Inflammatory macrophage (primary cell): Measurements from ENCODE around the gene PSD2.

Experiments
- DNase-seq, 2 donors: peaks; one replicate each; pipeline ENCODE4 v3.0.0-alpha.2; 2020 to 2022

Gene PSD2

DNA sequence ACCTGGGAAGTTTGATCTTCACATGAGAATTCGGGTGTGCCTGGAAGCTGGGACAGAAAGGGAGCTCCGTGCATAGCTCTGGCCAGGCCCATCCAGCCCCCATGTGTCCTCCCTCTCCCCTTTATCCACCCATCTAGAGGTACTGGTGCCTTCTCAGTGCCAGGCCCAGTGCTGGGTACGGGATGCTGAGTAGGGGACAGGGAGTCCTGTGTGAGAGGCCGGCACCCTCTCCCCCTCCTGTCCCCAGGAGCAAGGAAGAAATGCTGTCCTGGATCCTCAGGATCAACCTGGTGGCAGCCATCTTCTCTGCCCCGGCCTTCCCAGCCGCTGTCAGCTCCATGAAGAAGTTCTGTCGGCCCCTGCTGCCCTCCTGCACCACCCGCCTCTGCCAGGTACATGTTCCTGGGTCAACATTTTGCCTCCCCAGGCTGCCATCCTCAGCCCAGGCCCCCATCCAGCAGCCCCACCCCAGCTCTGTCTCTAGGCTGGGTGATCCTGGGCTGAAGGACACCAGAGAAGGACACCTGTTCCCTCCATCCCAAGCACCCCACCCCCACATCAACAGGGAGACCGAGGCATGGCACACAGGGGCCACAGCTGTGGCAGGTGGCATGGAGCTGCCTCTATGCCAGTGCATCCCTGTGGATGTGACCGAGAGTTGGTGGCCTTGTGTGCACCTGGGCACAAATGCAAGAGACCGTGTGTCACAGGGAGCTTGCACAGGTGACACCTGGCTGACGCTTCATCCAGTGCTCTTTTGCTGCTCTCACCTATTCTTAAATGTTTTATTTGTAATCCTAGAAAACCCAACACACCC lies 43.0 kb downstream of the PSD2 start:
- no peak for DNase-seq

DNA sequence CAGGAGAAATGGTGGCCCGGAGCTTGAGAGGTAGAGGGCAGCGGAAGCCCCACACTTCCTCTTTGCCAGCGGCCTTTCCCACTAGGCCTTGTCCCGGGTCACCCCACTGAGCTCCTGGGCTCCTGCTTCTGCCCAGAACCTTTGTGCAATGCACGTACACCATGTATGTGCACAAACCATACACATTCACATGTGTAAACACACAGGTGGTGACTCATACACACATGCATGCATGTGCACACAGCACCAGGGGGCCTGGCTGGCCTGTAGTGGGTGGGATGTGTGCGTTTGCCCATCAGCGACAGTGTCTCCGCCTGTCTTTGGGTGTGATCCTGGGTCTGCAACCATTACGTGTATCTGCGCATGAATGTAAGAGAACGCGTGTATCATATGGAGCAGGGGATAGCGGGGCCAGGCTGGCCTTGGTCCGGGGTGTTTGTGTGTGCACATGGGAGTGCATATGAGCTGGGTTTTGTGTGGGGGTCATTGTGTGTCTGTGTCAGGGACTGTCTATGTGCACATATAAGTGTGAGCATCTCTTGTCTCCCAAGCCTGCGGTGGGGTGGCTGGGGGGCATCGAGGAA lies 43.7 kb downstream of the PSD2 start:
- no peak for DNase-seq

DNA sequence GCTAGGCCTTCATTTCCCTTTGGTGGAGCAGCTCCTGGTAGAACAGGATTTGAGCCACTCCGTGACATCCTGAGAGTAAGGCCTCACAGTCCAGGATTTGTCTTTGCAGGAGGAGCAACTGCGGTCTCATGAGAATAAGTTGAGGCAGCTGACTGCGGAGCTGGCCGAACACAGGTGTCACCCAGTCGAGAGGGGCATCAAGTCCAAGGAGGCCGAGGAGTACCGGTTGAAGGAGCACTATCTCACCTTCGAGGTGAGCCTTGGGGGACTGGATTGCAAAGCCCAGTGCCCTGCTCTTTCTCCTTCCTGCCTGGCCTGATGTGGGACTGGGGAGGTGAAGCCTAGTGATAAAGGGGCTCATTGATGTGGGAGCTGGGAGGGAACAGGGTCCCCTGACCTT lies 44.3 kb downstream of the PSD2 start:
- DNase-seq: no peak

DNA sequence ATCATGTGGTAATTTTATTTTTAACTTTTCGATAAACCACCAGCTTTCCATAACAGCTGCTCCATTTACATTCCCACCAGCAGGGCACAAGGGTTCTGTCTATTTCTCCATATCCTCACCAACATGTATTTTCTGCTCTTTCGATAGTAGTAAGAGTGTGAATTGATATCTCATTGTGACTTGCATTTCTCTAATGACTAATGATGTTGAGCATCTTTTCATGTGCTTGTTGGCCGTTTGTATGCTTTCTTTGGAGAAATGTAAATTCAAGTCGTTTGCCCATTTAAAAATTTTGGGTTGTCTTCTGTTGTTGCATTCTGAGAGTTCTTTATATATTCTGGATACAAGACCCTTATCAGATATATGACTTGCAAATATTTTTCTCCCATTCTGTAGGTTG lies 45.9 kb downstream of the PSD2 start:
- DNase-seq: no peak

DNA sequence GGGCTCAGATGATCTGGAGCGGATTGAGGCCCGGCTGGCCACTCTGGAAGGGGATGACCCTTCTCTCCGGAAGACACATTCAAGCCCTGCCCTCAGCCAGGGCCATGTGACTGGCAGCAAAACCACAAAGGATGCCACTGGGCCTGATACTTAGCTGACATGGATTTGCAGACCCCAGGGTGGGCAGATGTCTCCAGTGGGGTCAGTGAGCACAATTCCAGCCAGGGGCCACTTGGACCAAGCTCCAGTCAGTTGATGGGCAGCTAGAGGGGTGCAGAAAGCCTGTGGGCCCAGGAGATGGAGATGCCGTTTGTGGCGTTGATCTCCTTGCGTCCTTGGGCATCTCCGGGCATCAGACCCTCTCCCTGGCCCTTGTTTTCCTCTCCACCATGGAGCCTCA lies 46.7 kb downstream of the PSD2 start:
- no peak for DNase-seq

DNA sequence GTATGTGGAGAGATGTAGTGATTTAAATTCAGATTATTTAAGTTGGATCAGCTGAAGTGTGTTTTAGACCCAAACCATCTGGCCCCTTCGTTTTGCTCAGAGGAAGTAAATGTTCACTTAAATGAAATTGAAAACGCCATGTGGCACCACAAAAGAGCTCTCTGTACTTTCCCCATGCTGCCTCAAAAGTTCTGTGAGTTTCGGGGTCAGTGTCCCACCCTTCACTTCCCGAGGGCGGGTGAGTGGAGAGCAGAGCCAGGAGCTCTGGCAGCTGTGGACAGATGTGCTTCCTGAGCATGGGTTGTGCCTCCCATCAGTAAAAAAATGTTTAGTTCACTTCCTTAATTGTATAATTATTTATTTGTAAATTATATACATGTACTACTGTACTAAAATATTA lies 48.4 kb downstream of the PSD2 start:
- no peak for DNase-seq

DNA sequence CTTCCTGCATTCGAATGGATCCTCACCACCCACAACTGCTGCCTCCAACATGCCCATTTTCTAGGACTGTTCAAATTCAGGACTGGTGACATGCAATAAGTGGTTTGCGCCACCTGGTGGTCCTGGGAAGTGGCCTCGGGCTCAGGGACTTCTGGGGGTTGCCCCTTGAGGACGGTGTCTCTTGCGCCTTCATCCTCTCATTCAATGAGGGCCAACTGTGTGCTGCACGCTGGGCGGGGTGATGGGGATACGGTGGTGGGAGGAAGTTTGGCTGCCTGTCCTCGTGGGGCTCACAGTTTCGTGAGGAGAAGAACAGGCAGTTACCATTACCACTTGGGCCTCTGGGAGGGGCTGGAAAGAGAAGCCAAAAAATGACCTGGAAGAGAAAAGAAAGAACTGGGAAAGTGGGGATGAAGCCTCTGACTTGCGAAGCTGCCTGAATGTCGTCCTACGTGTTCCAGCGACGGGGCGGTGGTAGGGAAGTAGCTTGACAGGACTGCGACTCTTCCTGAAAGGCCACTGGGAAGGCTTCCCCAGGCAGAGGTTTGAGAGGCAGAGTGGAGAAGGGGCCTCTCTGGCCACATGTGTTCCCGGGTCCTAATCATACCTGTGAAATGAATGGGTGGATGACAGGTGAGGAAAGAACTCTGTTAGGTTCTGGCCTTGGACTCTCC lies 49.0 kb downstream of the PSD2 start:
- DNase-seq: peak; percentile 65 to 76

DNA sequence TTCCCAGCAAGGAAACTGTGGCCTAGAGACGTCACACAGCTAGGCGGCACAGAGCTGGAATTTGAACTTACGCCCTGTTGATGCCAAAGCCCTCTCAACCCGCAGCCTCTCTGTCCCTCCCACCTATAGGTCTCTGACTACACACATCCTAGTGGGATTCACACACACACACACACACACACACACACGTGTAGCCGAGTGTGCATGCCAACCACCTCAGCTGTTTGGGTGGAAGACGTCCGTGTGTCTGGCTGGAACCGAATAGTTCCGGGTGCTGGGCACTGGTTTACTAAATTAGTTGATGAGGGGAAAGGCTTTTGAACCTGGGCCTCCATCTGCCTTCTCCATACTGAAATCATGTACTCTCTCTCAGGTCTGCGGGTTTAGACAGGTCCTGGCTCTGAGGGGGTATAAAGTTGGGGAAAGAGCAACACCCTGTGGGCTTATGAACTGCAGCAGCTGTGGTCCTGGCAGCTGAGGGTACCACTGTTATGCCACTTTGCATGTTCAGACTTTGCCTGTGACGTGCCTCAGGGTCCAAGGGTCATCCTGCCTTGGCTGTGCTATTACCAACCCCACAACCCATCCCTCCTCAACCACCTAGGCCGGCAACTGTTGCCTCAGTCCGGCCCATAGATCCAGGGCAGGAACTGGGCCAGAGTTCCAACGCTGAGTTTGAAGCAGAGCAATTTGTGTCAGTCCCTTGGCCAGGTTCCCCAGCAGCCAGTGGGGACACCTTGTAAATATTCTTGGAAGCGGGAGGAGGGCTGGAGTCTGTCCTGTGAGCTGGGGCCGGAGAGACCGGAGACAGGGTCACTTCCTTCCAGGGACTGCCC lies 50.5 kb downstream of the PSD2 start:
- no peak for DNase-seq

DNA sequence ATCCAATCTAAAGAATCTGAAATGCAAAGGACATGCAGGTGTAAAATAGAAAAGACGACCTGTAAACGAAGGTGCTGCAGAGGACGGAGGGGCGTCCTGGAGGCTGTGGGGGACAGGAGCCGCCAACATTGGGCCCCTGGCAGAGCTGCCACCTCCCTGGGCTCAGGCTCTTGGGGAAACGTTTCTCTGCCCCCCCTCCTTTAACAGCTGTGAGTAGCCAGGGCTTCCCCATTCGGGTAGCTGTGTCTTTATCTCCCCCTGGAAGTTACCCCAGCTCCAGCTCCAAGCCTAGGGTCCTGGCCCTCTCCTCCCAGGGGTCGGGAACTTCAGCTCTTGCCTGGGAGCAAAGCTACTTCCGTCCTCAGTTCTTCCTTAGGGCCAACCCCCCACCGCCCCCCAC lies 51.5 kb downstream of the PSD2 start:
- DNase-seq: no peak

DNA sequence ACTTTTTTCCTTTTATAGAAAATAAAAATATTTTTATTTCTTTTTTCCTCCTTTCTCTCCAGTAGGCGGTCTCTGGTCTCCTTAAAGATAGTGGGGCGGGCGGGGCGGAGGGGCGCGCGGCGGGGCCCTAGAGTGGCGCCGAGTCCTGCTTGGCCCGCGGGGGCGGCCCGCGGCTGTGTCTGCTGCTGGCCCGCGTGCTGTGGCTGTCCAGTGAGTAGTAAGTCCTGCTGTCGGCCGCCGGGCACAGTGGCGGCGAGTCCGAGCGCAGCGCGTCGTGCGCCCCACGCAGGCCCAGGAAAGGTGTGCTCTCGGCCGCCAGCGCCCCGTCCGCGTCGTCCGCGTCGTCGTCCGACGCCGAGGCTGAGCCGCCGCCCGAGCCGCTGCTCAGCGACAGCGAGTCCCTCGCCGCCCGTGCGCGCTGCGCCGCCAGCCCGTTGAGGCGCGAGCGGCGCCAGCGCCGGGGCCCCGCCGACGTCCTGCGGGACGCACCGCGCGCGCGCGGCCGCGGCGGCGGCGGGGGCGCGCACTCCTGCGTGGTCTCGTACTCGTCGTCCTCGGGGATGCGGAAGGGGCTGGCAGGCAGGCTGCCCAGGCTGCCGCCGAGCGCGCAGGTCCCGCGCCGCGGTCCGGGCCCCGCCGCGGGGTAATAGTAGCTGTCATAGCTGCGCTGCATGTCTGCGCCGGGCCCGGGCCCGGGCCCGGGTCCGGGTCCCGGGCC lies 52.3 kb downstream of the PSD2 start:
- DNase-seq: peak; percentile 54 to 75

DNA sequence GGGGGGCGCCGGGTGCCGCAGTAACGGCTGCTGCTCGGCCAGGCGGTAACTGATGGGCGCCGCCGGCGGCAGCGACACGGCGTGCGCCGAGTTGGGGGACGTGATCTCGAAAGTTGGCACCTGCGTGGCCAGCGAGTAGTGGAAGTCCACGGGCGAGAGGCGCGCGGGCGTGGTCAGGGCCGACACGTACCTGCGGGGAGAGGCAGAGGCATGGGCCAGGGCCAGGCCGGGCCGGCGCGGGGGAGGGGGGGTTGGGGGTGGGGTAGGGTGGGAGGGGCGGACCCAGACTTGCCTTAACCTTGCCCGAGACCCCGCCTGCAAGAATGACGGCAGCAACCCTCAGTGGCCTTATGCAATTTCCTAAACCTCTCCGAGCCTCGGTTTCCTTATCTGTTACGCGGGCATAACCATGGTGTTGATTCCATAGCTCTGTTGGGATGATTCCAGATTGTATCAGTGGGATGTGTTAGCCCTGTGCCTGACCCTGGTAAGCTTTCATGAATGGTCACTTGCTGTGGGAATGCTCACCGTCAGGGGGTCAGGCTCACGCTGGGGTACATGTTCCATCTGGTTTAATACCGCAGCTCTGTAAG lies 53.0 kb downstream of the PSD2 start:
- DNase-seq: no peak

DNA sequence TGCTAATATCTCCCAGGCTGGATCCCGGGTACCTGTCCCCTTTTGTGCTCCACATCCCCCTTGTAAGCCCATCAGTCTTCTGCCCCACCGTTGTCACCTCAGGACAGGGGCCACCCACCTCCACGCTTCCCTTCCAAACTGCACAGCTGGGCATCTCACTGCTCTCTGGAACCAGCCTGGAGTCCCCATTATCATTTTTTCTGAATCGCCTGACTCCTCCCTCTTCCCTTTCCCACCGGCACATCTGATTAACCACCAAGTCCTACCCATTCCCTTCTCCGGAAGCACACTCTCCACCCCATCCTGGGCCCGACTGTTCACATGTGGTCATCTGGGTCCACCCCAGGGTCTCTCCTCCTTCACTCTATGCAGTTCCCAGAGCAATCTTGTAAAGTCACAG lies 53.9 kb downstream of the PSD2 start:
- no peak for DNase-seq

DNA sequence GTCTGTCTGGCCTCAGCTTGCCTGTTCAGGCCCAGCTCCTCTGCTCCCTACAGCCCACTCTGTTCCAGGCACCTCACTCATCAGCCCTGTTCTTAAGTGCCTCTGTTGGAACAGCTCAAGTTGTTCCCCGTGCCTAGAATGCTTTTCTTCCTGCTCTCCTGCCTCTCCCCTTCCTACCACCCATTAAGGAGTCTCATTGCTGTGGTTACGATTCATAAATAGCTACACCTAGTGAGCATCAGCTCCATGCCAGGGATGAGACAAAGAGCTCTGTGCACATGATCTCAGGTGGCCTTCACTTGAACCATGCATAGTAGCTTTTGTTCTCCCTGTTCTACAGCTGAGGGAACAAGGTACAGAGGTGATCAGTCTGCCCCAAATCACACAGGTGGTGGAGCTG lies 54.3 kb downstream of the PSD2 start:
- no peak for DNase-seq

DNA sequence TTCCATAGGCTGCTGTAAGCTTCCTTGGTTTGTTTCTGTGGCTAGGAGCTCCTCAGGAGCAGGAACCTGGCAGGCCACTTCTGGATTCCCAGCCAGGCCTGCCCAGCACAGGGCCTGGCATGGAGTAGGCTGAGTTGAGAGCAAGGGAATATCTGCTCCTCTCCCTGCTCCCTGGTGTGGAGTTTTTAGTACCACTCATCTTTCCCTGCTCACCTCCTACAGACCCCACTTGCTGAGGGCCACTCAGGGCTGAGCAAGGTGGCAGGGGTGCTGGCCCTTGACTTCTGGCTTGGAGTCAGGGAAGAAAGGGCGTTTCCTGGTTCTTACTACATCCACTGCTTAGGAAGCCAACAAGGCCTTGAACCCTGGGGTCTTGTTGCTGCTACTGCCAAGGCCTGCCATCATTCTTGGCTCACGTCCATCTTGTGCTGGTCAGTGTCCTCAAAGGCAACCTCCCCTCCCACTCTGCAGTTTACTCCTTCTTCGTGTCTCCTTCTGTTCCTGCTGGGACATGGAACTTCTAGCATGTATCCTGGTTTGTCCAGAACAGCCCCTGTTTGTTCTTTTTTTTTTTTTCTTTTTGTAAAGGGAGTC lies 54.9 kb downstream of the PSD2 start:
- DNase-seq: no peak

DNA sequence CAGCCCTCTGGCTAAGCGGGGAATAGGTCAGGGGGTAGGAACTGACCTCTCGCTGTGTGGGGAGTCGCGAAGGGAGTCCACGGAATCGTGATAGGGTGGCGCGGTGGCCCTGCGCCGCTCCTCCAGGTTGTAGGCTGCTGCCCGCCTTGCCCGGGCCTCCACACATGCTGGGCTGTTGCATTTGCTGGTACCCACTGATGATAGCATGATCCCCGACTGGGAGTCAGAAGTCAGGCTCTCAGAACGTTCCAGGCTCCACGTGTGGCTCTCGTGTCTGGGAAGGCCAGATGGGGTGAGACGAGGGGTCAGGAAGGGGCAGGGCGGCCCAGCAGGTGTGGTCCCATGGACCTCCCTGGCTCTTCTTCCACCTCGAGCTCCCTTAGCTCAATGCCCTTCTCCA lies 56.0 kb downstream of the PSD2 start:
- DNase-seq: no peak

DNA sequence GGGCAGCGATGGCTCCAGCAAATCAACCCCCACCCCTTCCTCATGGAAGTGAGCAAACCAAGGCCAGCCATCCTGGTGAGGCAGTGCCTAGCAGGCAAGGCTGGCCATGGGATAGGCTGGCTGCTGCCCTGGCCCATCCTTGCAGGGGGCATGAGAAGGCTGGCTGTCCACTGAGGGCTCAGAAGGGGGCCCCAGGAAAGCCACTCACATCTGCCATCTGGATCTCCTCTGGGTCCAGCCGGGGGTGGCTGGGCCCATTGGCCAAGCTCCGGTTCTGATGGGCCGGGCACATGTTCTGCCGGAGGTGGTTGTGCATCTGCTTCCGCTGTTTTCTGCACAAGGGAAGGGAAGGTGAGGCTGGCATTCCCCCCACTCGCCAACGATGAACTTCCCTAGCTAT lies 57.1 kb downstream of the PSD2 start:
- DNase-seq: no peak

DNA sequence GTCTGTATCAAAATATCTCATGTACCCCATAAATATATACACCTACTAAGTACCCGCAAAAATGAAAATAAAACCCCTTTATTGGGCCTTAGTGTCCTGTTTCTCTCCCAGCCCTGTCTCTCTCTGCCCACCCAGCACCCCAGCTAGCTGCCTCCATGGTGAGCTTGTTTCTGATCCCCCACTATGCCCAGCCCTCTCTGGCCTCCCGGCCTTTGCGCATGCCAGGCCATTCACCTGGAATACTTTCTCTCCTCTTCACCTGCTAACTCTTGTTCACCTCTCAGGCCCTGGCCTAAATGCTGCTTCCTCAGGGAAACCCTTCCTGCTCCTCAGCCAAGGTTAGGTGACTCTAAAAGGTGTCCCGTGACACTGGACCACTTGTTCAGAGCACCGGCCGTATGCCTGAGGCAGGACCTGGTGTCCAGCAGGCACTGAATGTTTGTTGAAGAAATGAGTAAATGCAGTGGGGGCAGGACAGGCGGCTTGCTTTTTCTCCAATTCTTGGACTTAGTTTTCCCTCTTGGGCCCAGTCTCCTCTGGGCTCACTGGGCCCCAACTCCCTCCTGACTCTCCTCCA lies 58.5 kb downstream of the PSD2 start:
- DNase-seq: no peak

DNA sequence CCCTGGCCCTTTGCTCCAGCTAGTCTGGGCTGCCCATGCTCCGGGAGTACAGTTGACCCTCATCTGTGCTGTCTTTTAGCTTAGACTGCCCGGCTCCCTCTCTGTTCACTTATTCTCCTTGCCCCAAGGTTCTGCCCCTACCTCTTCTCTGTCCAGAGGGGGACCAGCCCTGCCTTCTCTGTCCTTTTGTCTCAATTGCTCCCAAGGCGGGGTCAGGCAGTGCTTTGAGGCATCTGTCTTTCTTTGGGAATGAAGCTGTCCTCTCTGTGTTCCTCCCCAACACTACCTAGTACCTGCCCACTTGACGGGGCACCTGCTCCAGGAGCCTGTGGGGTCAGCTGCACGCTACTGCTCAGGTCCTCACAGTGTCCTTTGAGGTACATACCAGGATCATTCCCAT lies 59.3 kb downstream of the PSD2 start:
- no peak for DNase-seq

DNA sequence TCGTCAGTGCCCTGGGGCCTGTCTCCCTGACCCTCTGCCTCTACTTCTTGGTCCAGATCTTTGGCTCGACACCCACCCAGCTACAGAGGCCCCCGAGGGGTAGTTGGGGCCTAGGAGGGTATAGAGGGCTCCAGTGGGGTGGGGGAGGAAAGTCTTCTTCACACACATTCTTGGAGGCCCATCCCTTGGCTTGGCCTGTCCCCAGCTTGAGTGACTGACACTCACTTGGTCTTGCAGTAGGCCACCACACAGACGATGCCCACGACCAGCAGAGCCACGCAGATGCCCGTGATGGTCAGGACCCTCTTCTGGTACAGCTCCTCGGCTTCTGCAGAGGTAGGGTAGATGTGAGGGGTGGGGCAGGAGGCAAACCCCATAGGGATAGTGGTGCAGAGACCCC lies 59.8 kb downstream of the PSD2 start:
- DNase-seq: no peak

DNA sequence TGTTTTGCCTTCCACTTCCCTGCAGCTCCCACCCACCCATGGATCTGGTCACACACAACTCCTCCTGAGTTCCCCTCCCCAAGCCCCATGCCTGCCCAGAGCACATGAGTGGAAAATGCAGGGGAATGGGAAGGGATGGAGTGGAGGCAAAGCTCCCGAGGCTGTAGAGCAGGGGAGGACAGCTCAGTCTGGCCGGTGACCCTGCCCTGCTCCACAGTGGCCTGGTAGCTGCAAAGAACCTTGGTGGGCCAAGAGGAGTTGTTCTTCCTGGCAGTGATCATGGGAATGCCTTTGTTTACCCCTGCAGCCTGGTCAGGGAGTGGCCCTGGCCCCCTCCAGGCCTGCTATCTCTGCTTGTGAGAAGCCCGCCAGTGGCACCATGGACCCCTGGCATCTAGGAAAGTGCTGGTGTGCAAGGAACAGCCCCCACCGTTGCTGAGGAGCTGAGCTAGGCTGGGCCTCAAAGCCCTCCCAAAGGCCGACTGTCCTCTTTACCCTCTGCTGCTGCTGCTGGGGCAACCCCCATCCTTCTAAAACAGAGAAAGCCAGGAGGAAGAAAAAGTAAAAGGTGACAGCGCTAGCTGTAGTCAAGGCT lies 60.4 kb downstream of the PSD2 start:
- DNase-seq: no peak

DNA sequence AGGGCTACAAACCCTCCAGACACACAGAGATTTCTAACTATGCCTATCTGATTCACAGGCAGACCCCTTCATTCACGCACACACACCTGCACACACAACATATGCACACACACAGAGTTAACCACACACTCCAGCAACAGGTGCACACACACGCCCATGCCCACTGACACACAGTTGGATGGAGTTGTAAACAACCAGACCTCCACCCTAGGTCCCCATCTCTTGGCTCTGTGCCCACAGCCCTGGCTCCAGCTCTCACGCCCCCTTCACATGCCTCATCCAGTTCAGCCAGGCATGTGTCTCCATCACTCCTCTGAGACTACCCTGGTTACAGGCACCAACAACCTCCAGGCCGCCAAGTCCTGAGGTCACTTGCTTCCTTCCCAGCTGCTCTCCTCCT lies 61.1 kb downstream of the PSD2 start:
- DNase-seq: no peak
